ENCODE results near the gene P3H3. TPM values are rescaled to one million over a fixed set of nuclear protein-coding genes. Genes with fewer than 3 reads are reported as not detected.
A peak's percentile ranks its signal among the peaks of the same experiment; 100 is the strongest.

Gene P3H3
- total and polyA plus RNA-seq, 2 of the 4 experiments (the other 2 are of a cell fraction): 27.8 to 83.9 TPM

GRCh38 chr12:6822426-6823135 lies 5.6 kb upstream of the P3H3 start:
- H3K23ac ChIP-seq (ENCODE audit: low read depth, low read length): no peak overlapping the region
- H4K8ac ChIP-seq (ENCODE audit: low read depth in 2 of 2, low read length in 2 of 2): no peak overlapping the region
- no peak overlapping the region for H3K4me3 ChIP-seq (ENCODE audit: insufficient read depth, low read depth, low read length)
- ChIA-PET POLR2A (ENCODE audit: unreplicated experiment) (interaction anchor here (0.7 to 1.1 kb wide), 2 partner anchors 56 to 69 kb away, joined by 3 to 5 read pairs; partner anchors contain the start of gene MLF2), CTCF (no interaction called here)
- TF ChIP-seq CHD1 (IDR thresholded peaks at IDR 0.05; ENCODE audit: low read depth, low read length) (no peak), RAD21 (IDR thresholded peaks at IDR 0.05; ENCODE audit: low read length) (no peak), ELK1 (IDR thresholded peaks at IDR 0.05; ENCODE audit: borderline replicate concordance, low read depth, low read length) (no peak), RCOR1 (IDR thresholded peaks at IDR 0.05; ENCODE audit: insufficient replicate concordance, low read length) (no peak)
- H2BK120ac ChIP-seq (ENCODE audit: low read depth, low read length): no peak overlapping the region
- no peak overlapping the region for H3K56ac ChIP-seq (ENCODE audit: extremely low read depth, insufficient read depth, low read length)
- DNase-seq (no peak), ATAC-seq (ENCODE audit: low read depth) (no peak)
- peak overlapping the region; percentile 94 for H2AK9ac ChIP-seq (replicated peaks; ENCODE audit: low read depth, low read length, poor library complexity)
- no peaks in the 10 kb centered on the region for H3K9me3 ChIP-seq (ENCODE audit: control insufficient read depth, insufficient read depth, low read length)
- dilution Hi-C loops (cut with HindIII; ENCODE audit: low sequenced_read_pairs, unreplicated experiment): no loop called here
- H2AK5ac ChIP-seq (ENCODE audit: low read depth, low read length): peak overlapping the region; percentile 28
- H3K18ac ChIP-seq (ENCODE audit: low read depth, low read length): no peak overlapping the region
- H3K14ac ChIP-seq (replicated peaks; ENCODE audit: low read depth, low read length): no peak overlapping the region
- peaks cover 18% of the 10 kb centered on the region for H3K4me1 ChIP-seq (ENCODE audit: control insufficient read depth, insufficient read depth, low read length)
- H3K36me3 ChIP-seq (ENCODE audit: control insufficient read depth, insufficient read depth, low read length): peaks cover 3% of the 10 kb centered on the region
- no peak overlapping the region for H2BK20ac ChIP-seq (ENCODE audit: low read depth, low read length)
- intact Hi-C loops (cut with micrococcal nuclease): no loop called here
- H3K4me2 ChIP-seq (ENCODE audit: low read depth, low read length): peak overlapping the region; percentile 86; the same call in 1 of the 2 replicates
- H3K27me3 ChIP-seq (ENCODE audit: control insufficient read depth, insufficient read depth, low read length): peaks cover 2% of the 10 kb centered on the region; the same call in 1 of the 2 replicates
- no TSS peak for BruUV-seq (replicated peaks)
- H3K9me1 ChIP-seq (ENCODE audit: insufficient read depth, low read length): peaks cover 5% of the 10 kb centered on the region
- H2BK15ac ChIP-seq (ENCODE audit: low read depth, low read length): no peak overlapping the region
- H4K20me1 ChIP-seq (ENCODE audit: insufficient read depth, low read length): no peaks in the 10 kb centered on the region
- WGBS, 2 experiments (ENCODE audit: extremely low coverage in 2 of 2, insufficient read length in 1 of 2): no CpG with 5 or more reads among the region's 7 CpGs
- H3K9ac ChIP-seq (ENCODE audit: low read depth, low read length): no peak overlapping the region
- no peak overlapping the region for H3K4ac ChIP-seq (ENCODE audit: low read depth, low read length)
- H2BK5ac ChIP-seq (ENCODE audit: low read depth, low read length, poor library complexity, severe bottlenecking): no peak overlapping the region
- H4K5ac ChIP-seq (ENCODE audit: low read depth, low read length): no peak overlapping the region
- in situ Hi-C loops (cut with MboI; ENCODE audit: low sequenced_read_pairs): loop anchor here (10.0 kb wide), 1 partner anchor 208 kb away; no protein-coding TSS in a partner anchor
- no peak overlapping the region for H3K27ac ChIP-seq (ENCODE audit: insufficient read depth, low read length)
- peak overlapping the region; percentile 1; the same call in 1 of the 2 replicates for H4K91ac ChIP-seq (ENCODE audit: insufficient read depth, low read depth, low read length)
- H3K79me1 ChIP-seq (ENCODE audit: low read depth in 1 of 2, low read length in 2 of 2): peaks cover 0 to 26% of the 10 kb centered on the region in 2 experiments; a peak in 2 of 4 replicates
- H2AFZ ChIP-seq (replicated peaks; ENCODE audit: low read length, poor library complexity): no peak overlapping the region
